Esophagus muscularis mucosa (tissue), 4 donors: ENCODE results near the gene DENND2C. TPM values are rescaled to one million over a fixed set of nuclear protein-coding genes. Genes with fewer than 3 reads are reported as not detected.
A peak's percentile ranks its signal among the peaks of the same experiment; 100 is the strongest.

ENCODE experiments used
- DNase-seq: peaks from one replicate; pipeline ENCODE4 v3.0.0-alpha.2; 2017; ENCODE audit errors: extremely low spot score
- H3K27ac ChIP-seq, 4 donors: fragments of 200-600 bp; sonication (generic); replicated peaks in 1 of 4; 1 replicate in 3 of 4; 2 replicates in 1 of 4; pipeline ENCODE4 v1.5.1; 2016 to 2019; ENCODE audit warnings: mild to moderate bottlenecking in 1 of 4
- H3K27me3 ChIP-seq, 4 donors: fragments of 200-600 bp; sonication (generic); one replicate each; pipeline versions ENCODE4 v1.5.1 to v1.6.0; 2016 to 2019
- H3K36me3 ChIP-seq, 4 donors: fragments of 200-600 bp; sonication (generic); one replicate each; pipeline ENCODE4 v1.5.1; 2016 to 2019
- H3K4me1 ChIP-seq, 4 donors: fragments of 200-600 bp; sonication (generic); one replicate each; pipeline ENCODE4 v1.5.1; 2016 to 2019
- H3K4me3 ChIP-seq, 4 donors: fragments of 200-600 bp; sonication (generic); 1 replicate in 2 of 4; 2 replicates in 2 of 4; pipeline ENCODE4 v1.5.1; 2016 to 2019; ENCODE audit warnings: mild to moderate bottlenecking in 4 of 4, moderate library complexity in 1 of 4
- H3K9me3 ChIP-seq, 4 donors: fragments of 200-600 bp; sonication (generic); 1 replicate in 3 of 4; 2 replicates in 1 of 4; pipeline ENCODE4 v1.5.1; 2016 to 2019
- CTCF ChIP-seq, 3 experiments: fragments of 200-600 bp in 2 of 3; fragments of 450-650 bp in 1 of 3; sonication (generic) in 2 of 3; IDR thresholded peaks; one replicate each; pipeline ENCODE4 v1.5.1; 2017 to 2019; ENCODE audit warnings: antibody characterized with exemption in 3 of 3, mild to moderate bottlenecking in 2 of 3, moderate library complexity in 1 of 3
- EP300 ChIP-seq: sonication (generic); formaldehyde crosslinking; IDR thresholded peaks from one replicate; pipeline ENCODE4 v1.6.1; 2017; ENCODE audit warnings: antibody characterized with exemption
- POLR2A ChIP-seq: fragments of 450-650 bp; IDR thresholded peaks from one replicate; pipeline ENCODE4 v1.6.1; 2017; ENCODE audit warnings: antibody characterized with exemption, moderate library complexity, mild to moderate bottlenecking, low read depth
- POLR2AphosphoS5 ChIP-seq, 2 donors: sonication (generic); formaldehyde crosslinking; IDR thresholded peaks; one replicate each; pipeline ENCODE4 v1.6.1; 2017; ENCODE audit warnings: antibody characterized with exemption in 2 of 2
- WGBS: methylation state at CpG from one replicate; pipeline ENCODE4 v1.1.5; 2018; 5-methylcytosine and 5-hydroxymethylcytosine counted together
- intact Hi-C: fragments of 100-400 bp; cut with DNase I; formaldehyde crosslinking; loops from one replicate; pipeline ENCODE4 v1.15.1; 2023
- total RNA-seq, 4 donors: library from RNA; depleted of rRNA; stranded (reverse); fragments of >200 nt; gene quantifications; one replicate each; pipeline versions ENCODE4 v1.1.0 to v1.2.1, GENCODE V29; 2016

DENND2C gene
- total RNA-seq, 4 donors from 2014 or later: 1.2 to 2.5 (median 2.0) TPM

DNA sequence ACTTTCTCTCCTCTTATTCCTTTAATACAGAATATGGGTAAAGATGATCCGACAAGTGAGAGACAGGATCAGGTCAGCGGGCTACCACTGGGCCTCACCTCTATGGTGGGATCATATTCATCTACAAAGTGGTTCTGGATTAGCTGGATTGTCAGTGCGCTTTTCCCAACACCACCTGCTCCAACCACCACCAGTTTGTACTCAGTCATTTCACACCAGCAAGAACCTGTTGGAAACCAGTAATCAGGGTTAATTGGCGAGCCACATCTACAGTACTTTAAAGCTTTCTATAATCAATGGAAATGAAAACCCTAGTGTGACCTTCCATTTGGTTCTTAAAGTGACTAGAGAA, 46.1 kb upstream of the DENND2C start:
- Histone ChIP-seq H3K27me3 (no peaks in the 10 kb centered on the region), H3K9me3 (no peaks in the 10 kb centered on the region), H3K4me1 (peaks cover 14 to 32% (median 27%) of the 10 kb centered on the region in 4 donors), H3K4me3 (peak overlapping the region; percentile 73 to 94 (median 88)), H3K36me3 (peaks cover 32 to 72% (median 64%) of the 10 kb centered on the region in 4 donors), H3K27ac (peak overlapping the region; percentile 88 to 94 (median 90))
- TF ChIP-seq CTCF (IDR thresholded peaks at IDR 0.05) (no peak), POLR2A (no peak), POLR2AphosphoS5 (IDR thresholded peaks at IDR 0.05) (no peak), EP300 (no peak)
- WGBS: 40% methylated on average over 4 of the region's 4 CpGs
- no peak for DNase-seq
- intact Hi-C loops: loop anchor here (5.0 kb wide), 3 partner anchors 41 to 204 kb away; partner anchors contain the start of genes BCAS2, CSDE1 and TRIM33

- peaks cover 31 to 70% (median 60%) of the 10 kb centered on the region in 4 donors for H3K36me3 ChIP-seq
- H3K4me3 ChIP-seq: no peak overlapping the region
- H3K27ac ChIP-seq: no peak overlapping the region
- intact Hi-C loops: loop anchor here (5.0 kb wide), 1 partner anchor 41 kb away; the partner anchor contains the start of gene DENND2C
- H3K27me3 ChIP-seq: no peaks in the 10 kb centered on the region
- no peaks in the 10 kb centered on the region for H3K9me3 ChIP-seq
- peaks cover 14 to 32% (median 27%) of the 10 kb centered on the region in 4 donors for H3K4me1 ChIP-seq
- TF ChIP-seq EP300 (no peak), CTCF (IDR thresholded peaks at IDR 0.05) (no peak), POLR2A (no peak), POLR2AphosphoS5 (IDR thresholded peaks at IDR 0.05) (no peak)
- 91% methylated on average over 4 of the region's 4 CpGs for WGBS
- DNase-seq: no peak
Measured at GRCh38 chr1:114712977-114713376, 43.1 kb upstream of the DENND2C start.

DNA sequence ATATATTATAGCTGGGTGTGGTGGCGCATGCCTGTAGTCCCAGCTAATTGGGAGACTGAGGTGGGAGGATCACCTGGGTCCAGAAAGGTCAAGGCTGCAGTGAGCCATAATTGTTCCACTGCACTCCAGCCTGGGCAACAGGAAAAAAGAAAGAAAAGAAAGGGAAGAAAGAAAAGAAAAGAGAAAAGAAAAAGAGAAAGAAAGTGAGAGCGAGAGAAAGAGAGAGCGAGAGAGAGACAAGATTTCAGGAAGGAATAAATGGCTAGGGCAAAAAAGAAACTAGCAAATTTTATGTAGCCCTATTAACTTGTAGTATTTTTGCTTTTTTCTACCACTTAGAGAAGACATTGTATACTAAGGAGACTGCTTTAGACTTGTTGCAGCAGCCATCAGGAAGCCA, 40.5 kb upstream of the DENND2C start:
- Histone ChIP-seq H3K4me1 (peaks cover 8 to 18% (median 18%) of the 10 kb centered on the region in 4 donors), H3K4me3 (no peak overlapping the region), H3K27me3 (no peaks in the 10 kb centered on the region), H3K9me3 (no peaks in the 10 kb centered on the region), H3K36me3 (peaks cover 42 to 90% (median 71%) of the 10 kb centered on the region in 4 donors), H3K27ac (no peak overlapping the region)
- intact Hi-C loops: loop anchor here (5.0 kb wide), 1 partner anchor 38 kb away; the partner anchor contains the start of gene DENND2C
- WGBS: 97% methylated on average over 3 of the region's 3 CpGs
- no peak for DNase-seq
- no peak for TF ChIP-seq POLR2A
- TF ChIP-seq EP300: no peak
- TF ChIP-seq POLR2AphosphoS5 (IDR thresholded peaks at IDR 0.05): no peak
- no peak for TF ChIP-seq CTCF (IDR thresholded peaks at IDR 0.05)

DNA sequence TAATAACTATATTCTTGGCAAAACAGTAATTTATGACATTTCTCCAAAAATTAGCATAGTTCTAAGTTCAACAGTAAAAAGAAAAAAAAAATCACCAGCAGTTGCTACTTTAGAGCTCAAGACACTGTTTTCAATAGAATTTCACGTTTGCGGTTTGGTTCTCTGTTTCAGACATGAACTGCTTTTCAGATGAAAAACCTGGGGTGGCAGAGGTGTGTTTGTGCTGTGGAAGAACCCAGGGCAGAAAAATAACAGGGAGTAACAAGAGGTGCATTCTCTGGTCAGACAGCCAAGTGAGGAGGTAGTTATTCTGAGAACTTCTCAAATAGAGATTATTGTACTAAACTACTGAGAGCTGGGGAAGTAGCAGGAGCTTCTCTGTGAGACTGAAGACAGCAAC, 37.8 kb upstream of the DENND2C start:
- Histone ChIP-seq H3K36me3 (peaks cover 42 to 76% (median 59%) of the 10 kb centered on the region in 4 donors), H3K4me3 (no peak overlapping the region)
- intact Hi-C loops: no loop called here

More for the DNA sequence above, 37.8 kb upstream of the DENND2C start:
- 88% methylated on average over 2 of the region's 2 CpGs for whole genome bisulfite sequencing
- Histone ChIP-seq H3K9me3 (no peaks in the 10 kb centered on the region), H3K27ac (no peak overlapping the region), H3K4me1 (no peaks in the 10 kb centered on the region), H3K27me3 (no peaks in the 10 kb centered on the region)
- TF ChIP-seq EP300 (no peak), CTCF (IDR thresholded peaks at IDR 0.05) (no peak), POLR2A (no peak), POLR2AphosphoS5 (IDR thresholded peaks at IDR 0.05) (no peak)
- no peak for DNase-seq
